HepG2 (cell line): Measurements from ENCODE around the gene KNG1. TPM values are rescaled to one million over a fixed set of nuclear protein-coding genes. Genes with fewer than 3 reads are reported as not detected.

Experiments
- GTF2F1 ChIP-seq: fragments of 150-350 bp; IDR thresholded peaks from 2 replicates; pipeline ENCODE4 v1.6.1; 2014; ENCODE audit warnings: low read length
- HOXA5 ChIP-seq: sonication (generic); formaldehyde crosslinking; IDR thresholded peaks from 2 replicates; pipeline ENCODE4 v1.4.0; 2020; ENCODE audit warnings: missing genetic modification reagents
- LBX2 ChIP-seq: sonication (generic); formaldehyde crosslinking; IDR thresholded peaks from 2 replicates; pipeline ENCODE4 v1.5.0; 2020; ENCODE audit warnings: missing genetic modification reagents, mild to moderate bottlenecking, borderline replicate concordance
- MLLT10 ChIP-seq: sonication (generic); formaldehyde crosslinking; IDR thresholded peaks from 2 replicates; pipeline ENCODE4 v1.4.0; 2020; ENCODE audit warnings: missing genetic modification reagents
- MXI1 ChIP-seq: IDR thresholded peaks from 3 replicates; pipeline ENCODE4 v1.6.1; 2012; ENCODE audit warnings: low read depth, low read length, inconsistent platforms, borderline replicate concordance
- NFE2L1 ChIP-seq: sonication (generic); formaldehyde crosslinking; IDR thresholded peaks from 2 replicates; pipeline ENCODE4 v1.4.0; 2020; ENCODE audit warnings: missing genetic modification reagents, mild to moderate bottlenecking, borderline replicate concordance
- RARG ChIP-seq: sonication (generic); formaldehyde crosslinking; IDR thresholded peaks from 2 replicates; pipeline ENCODE4 v1.4.0; 2020; ENCODE audit warnings: low read depth, mild to moderate bottlenecking, missing genetic modification reagents
- RFX3 ChIP-seq: IDR thresholded peaks from 2 replicates; pipeline ENCODE4 v1.6.1; 2016; ENCODE audit warnings: missing biosample characterization, missing genetic modification reagents
- RFXAP ChIP-seq: sonication (generic); formaldehyde crosslinking; IDR thresholded peaks from 2 replicates; pipeline ENCODE4 v1.4.0; 2020; ENCODE audit warnings: missing genetic modification reagents, borderline replicate concordance
- SETDB1 ChIP-seq: sonication (generic); formaldehyde crosslinking; IDR thresholded peaks from 2 replicates; pipeline ENCODE4 v1.5.1; 2020; ENCODE audit warnings: missing genetic modification reagents, mild to moderate bottlenecking, borderline replicate concordance
- TIGD3 ChIP-seq: sonication (generic); formaldehyde crosslinking; IDR thresholded peaks from 2 replicates; pipeline ENCODE4 v1.5.1; 2020; ENCODE audit warnings: mild to moderate bottlenecking, missing genetic modification reagents, borderline replicate concordance
- ZBED4 ChIP-seq: sonication (generic); formaldehyde crosslinking; IDR thresholded peaks from 2 replicates; pipeline ENCODE4 v1.4.0; 2020; ENCODE audit warnings: missing genetic modification reagents, borderline replicate concordance
- ZBTB43 ChIP-seq: sonication (generic); formaldehyde crosslinking; conservative IDR thresholded peaks from 2 replicates; pipeline ENCODE4 v1.4.0; 2020; ENCODE audit warnings: missing genetic modification reagents
- ZFP91 ChIP-seq: sonication (generic); formaldehyde crosslinking; IDR thresholded peaks from 2 replicates; pipeline ENCODE4 v1.9.0; 2022; ENCODE audit warnings: missing genetic modification reagents, mild to moderate bottlenecking, borderline replicate concordance
- ZNF205 ChIP-seq: IDR thresholded peaks from 2 replicates; pipeline ENCODE4 v1.6.1; 2018; ENCODE audit warnings: missing biosample characterization, missing genetic modification reagents
- ZNF24 ChIP-seq: fragments of 450-650 bp; IDR thresholded peaks from 2 replicates; pipeline ENCODE4 v1.6.1; 2017; ENCODE audit warnings: antibody characterized with exemption, mild to moderate bottlenecking
- ZNF350 ChIP-seq: sonication (generic); formaldehyde crosslinking; IDR thresholded peaks from 2 replicates; pipeline ENCODE4 v1.4.0; 2020; ENCODE audit warnings: mild to moderate bottlenecking, low read depth, missing genetic modification reagents, borderline replicate concordance
- ZNF382 ChIP-seq: sonication (generic); formaldehyde crosslinking; IDR thresholded peaks from 2 replicates; pipeline ENCODE4 v1.5.0; 2020; ENCODE audit warnings: missing genetic modification reagents, mild to moderate bottlenecking, borderline replicate concordance
- ZNF547 ChIP-seq: sonication (generic); formaldehyde crosslinking; IDR thresholded peaks from 2 replicates; pipeline ENCODE4 v1.5.1; 2020; ENCODE audit warnings: mild to moderate bottlenecking, missing genetic modification reagents
- ZNF768 ChIP-seq: sonication (generic); formaldehyde crosslinking; IDR thresholded peaks from 2 replicates; pipeline ENCODE4 v1.4.0; 2020; ENCODE audit warnings: missing genetic modification reagents
- ZSCAN20 ChIP-seq: sonication (generic); formaldehyde crosslinking; IDR thresholded peaks from 2 replicates; pipeline ENCODE4 v1.4.0; 2020; ENCODE audit warnings: missing genetic modification reagents, mild to moderate bottlenecking, borderline replicate concordance
- ZSCAN31 ChIP-seq: sonication (generic); formaldehyde crosslinking; IDR thresholded peaks from 2 replicates; pipeline ENCODE4 v1.5.0; 2020; ENCODE audit warnings: low read depth, mild to moderate bottlenecking, missing genetic modification reagents
- polyA plus RNA-seq, 8 experiments: library from polyadenylated mRNA; depleted of rRNA in 3 of 8; stranded (reverse) in 7 of 8; unstranded in 1 of 8; fragments of >200 nt; fragmentation: Illumina TruSeq in 4 of 8; extraction: Trizol in 4 of 8; gene quantifications; 2 replicates each; pipeline versions ENCODE4 v1.2.1 to v1.2.3, GENCODE V29; 2011 to 2016; ENCODE audit warnings: low read depth in 4 of 8, missing spikeins in 1 of 8, mixed read lengths in 1 of 8; ENCODE audit not compliant: insufficient read depth in 1 of 8
- total RNA-seq, 5 experiments: library from RNA; depleted of rRNA; stranded (reverse); fragments of >200 nt; fragmentation: Illumina TruSeq; extraction: Trizol; gene quantifications; 2 replicates each; pipeline ENCODE4 v1.2.3, GENCODE V29; 2016; ENCODE audit warnings: low read depth in 1 of 5

Gene KNG1
- total and polyA plus RNA-seq, 2 of the 13 experiments (the other 11 are each of a cell fraction or from before 2014, with no cell fraction given): 6.5 to 7.0 TPM

GRCh38 chr3:186746008-186746407 lies 28.8 kb downstream of the KNG1 start (continued):
- TF ChIP-seq ZNF350 (no peak), NFE2L1 (CRISPR knock-in tag) (no peak), SETDB1 (CRISPR knock-in tag) (no peak), ZFP91 (CRISPR knock-in tag) (no peak), ZNF382 (CRISPR knock-in tag) (no peak), ZNF24 (no peak), GTF2F1 (no peak), LBX2 (CRISPR knock-in tag) (no peak), TIGD3 (CRISPR knock-in tag) (no peak), MXI1 (peak; percentile 25; the same call in 1 of the 3 replicates), RFX3 (no peak), RFXAP (CRISPR knock-in tag) (0 out of 2 replicates have a peak, but pooled peaks have one; percentile 8), ZNF768 (CRISPR knock-in tag) (no peak), ZBED4 (CRISPR knock-in tag) (no peak), ZNF547 (CRISPR knock-in tag) (no peak), RARG (CRISPR knock-in tag) (no peak), HOXA5 (CRISPR knock-in tag) (no peak), ZSCAN20 (CRISPR knock-in tag) (no peak), ZNF205 (no peak), ZSCAN31 (CRISPR knock-in tag) (no peak), MLLT10 (CRISPR knock-in tag) (no peak), ZBTB43 (CRISPR knock-in tag) (no peak)
